OCI-LY3 (cell line): Measurements from ENCODE around the gene ACE.

Source experiments
- H2AFZ ChIP-seq: fragments of 200-600, 300-600 bp; shearing (Covaris generic); 2 replicates; pipeline ENCODE4 v1.6.0; 2014; ENCODE audit warnings: antibody characterized with exemption, low read depth, low read length
- H3K27ac ChIP-seq: fragments of 200-600, 300-600 bp; sonication (generic); 2 replicates; pipeline ENCODE4 v1.5.1; 2014; ENCODE audit warnings: mild to moderate bottlenecking, low read length, moderate library complexity, mixed read lengths
- H3K27me3 ChIP-seq: fragments of 200-600, 300-600 bp; sonication (generic); 2 replicates; pipeline ENCODE4 v1.6.1; 2014; ENCODE audit warnings: low read depth, low read length, mixed read lengths
- H3K36me3 ChIP-seq: fragments of 200-600, 300-600 bp; sonication (generic); replicated peaks from 2 replicates; pipeline ENCODE3; 2014; ENCODE audit warnings: low read depth, low read length, mixed read lengths
- H3K4me1 ChIP-seq: fragments of 300-600, 200-600 bp; sonication (generic); 2 replicates; pipeline ENCODE4 v1.6.1; 2014; ENCODE audit warnings: low read length, mixed read lengths
- H3K4me2 ChIP-seq: fragments of 200-600, 300-600 bp; sonication (generic); 2 replicates; pipeline ENCODE4 v1.6.1; 2014; ENCODE audit warnings: low read length, mixed read lengths
- H3K4me3 ChIP-seq: fragments of 300-600, 200-600 bp; sonication (generic); 2 replicates; pipeline ENCODE4 v1.5.1; 2014; ENCODE audit warnings: antibody characterized with exemption, mild to moderate bottlenecking, low read length, moderate library complexity
- H3K79me2 ChIP-seq: fragments of 300-600, 200-600 bp; shearing (Covaris generic); 2 replicates; pipeline ENCODE4 v1.6.1; 2014; ENCODE audit warnings: mild to moderate bottlenecking, low read length, mixed read lengths
- H3K9ac ChIP-seq: fragments of 300-600, 200-600 bp; shearing (Covaris generic); 2 replicates; pipeline ENCODE4 v1.6.0; 2014; ENCODE audit warnings: mild to moderate bottlenecking, low read length, moderate library complexity
- H3K9me3 ChIP-seq: fragments of 200-600, 300-600 bp; shearing (Covaris generic); 2 replicates; pipeline ENCODE4 v1.6.1; 2014; ENCODE audit warnings: low read length, mixed read lengths; ENCODE audit not compliant: insufficient read depth
- H4K20me1 ChIP-seq: fragments of 200-600, 300-600 bp; sonication (generic); 2 replicates; pipeline ENCODE4 v1.6.1; 2016; ENCODE audit warnings: low read length, mixed read lengths; ENCODE audit not compliant: insufficient read depth
- EZH2phosphoT487 ChIP-seq: fragments of 200-600 bp; shearing (Covaris generic); IDR thresholded peaks from 2 replicates; pipeline ENCODE4 v1.6.1; 2018; ENCODE audit warnings: antibody characterized with exemption, mixed run types, low read depth
- TF ChIP-seq, protein P1 (sequence below): fragments of 200-600, 300-600 bp; sonication (generic); IDR thresholded peaks from 2 replicates; pipeline ENCODE4 v1.5.1; 2014; ENCODE audit warnings: antibody characterized with exemption, low read length, low read depth

Gene ACE

DNA sequence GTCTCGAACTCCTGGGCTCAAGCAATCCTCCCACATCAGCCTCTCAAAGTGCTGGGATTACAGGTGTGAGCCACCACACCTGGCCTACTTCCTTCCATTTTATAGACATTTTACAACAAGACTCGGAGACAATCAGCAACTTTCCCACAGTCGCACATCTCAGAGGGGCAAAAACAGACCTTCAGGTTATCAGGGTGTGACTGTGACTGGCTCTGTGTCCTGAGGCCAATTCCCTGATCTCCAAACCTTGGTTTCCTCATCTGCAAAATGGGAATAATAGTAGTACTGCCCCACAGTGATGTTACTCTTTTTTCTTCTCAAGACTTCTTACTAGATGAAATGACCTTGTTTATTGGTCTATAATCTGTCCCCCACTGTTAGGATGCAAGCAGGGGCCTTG lies 35.5 kb downstream of the ACE start:
- Histone ChIP-seq H3K27ac (no peak overlapping the region), H3K4me3 (no peak overlapping the region), H3K4me2 (no peak overlapping the region), H2AFZ (no peak overlapping the region), H3K27me3 (peaks cover 17% of the 10 kb centered on the region), H3K4me1 (no peaks in the 10 kb centered on the region), H3K9me3 (no peaks in the 10 kb centered on the region), H3K79me2 (no peaks in the 10 kb centered on the region), H3K36me3 (no peaks in the 10 kb centered on the region), H3K9ac (no peak overlapping the region), H4K20me1 (no peaks in the 10 kb centered on the region)
- no peak for TF ChIP-seq EZH2phosphoT487
- TF ChIP-seq, protein P1, sequence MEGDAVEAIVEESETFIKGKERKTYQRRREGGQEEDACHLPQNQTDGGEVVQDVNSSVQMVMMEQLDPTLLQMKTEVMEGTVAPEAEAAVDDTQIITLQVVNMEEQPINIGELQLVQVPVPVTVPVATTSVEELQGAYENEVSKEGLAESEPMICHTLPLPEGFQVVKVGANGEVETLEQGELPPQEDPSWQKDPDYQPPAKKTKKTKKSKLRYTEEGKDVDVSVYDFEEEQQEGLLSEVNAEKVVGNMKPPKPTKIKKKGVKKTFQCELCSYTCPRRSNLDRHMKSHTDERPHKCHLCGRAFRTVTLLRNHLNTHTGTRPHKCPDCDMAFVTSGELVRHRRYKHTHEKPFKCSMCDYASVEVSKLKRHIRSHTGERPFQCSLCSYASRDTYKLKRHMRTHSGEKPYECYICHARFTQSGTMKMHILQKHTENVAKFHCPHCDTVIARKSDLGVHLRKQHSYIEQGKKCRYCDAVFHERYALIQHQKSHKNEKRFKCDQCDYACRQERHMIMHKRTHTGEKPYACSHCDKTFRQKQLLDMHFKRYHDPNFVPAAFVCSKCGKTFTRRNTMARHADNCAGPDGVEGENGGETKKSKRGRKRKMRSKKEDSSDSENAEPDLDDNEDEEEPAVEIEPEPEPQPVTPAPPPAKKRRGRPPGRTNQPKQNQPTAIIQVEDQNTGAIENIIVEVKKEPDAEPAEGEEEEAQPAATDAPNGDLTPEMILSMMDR: no peak

DNA sequence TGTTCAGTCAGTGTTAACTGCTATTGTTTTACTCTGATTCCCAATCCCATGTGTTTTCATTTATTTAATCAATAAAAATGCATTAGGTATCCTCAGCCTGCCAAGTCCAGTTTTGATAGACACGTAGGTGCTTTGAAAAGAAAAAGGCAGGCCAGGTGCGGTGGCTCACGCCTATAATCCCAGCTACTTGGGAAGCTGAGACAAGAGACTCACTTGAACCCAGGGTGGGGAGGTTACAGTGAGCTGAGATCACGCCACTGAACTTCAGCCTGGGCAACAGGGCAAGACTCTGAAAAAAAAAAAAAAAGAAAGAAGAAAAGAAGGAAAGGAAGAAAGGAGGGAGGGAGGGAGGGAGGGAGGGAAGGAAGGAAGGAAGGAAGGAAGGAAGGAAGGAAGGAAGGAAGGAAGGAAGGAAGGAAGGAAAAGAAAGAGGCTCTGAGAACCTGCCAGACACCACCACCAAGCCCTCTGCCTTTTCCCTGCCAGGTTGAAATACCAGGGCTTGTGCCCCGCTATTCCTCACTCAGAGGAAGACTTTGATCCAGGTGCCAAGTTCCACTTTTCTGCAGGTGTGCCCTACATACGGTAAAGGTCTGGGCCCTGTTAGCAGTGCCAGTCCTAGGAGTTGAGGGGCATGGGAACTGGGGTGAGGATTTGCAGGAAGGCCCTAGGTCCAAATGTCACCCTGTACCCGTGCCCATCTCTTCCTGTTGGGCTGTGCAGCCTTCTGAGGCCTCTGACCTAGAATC lies 36.2 kb downstream of the ACE start:
- Histone ChIP-seq H3K4me2 (no peak overlapping the region), H4K20me1 (no peaks in the 10 kb centered on the region), H3K27ac (no peak overlapping the region)

DNA sequence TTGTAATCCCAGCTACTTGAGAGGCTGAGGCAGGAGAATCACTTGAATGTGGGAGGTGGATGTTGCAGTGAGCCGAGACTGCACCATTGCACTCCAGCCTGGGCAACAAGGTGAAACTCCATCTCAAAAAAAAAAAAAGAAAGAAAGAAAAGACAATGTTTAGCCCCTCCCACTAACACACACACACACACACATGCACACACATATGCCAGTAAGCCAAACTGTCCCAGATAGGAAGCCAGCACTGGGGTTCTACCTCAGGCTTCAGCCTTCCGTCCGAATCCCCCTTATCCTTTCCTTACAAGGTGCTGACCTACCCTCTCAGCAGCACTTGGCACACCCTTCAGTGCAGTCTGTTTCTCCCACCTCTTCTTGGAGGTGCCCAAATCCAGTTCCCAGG lies 37.6 kb downstream of the ACE start:
- TF ChIP-seq EZH2phosphoT487: no peak
- TF ChIP-seq, protein P1: no peak
- no peaks in the 10 kb centered on the region for H4K20me1 ChIP-seq
- no peak overlapping the region for H3K4me2 ChIP-seq
- no peak overlapping the region for H3K9ac ChIP-seq
- no peaks in the 10 kb centered on the region for H3K4me1 ChIP-seq
- H2AFZ ChIP-seq: no peak overlapping the region
- H3K27me3 ChIP-seq: peaks cover 21% of the 10 kb centered on the region
- no peaks in the 10 kb centered on the region for H3K79me2 ChIP-seq
- no peaks in the 10 kb centered on the region for H3K9me3 ChIP-seq
- no peak overlapping the region for H3K4me3 ChIP-seq
- H3K27ac ChIP-seq: no peak overlapping the region
- H3K36me3 ChIP-seq: no peaks in the 10 kb centered on the region

More for the DNA sequence above, 36.2 kb downstream of the ACE start:
- Histone ChIP-seq H3K9ac (no peak overlapping the region), H3K4me1 (no peaks in the 10 kb centered on the region), H3K36me3 (no peaks in the 10 kb centered on the region), H3K9me3 (no peaks in the 10 kb centered on the region), H3K79me2 (no peaks in the 10 kb centered on the region), H2AFZ (no peak overlapping the region), H3K27me3 (peaks cover 21% of the 10 kb centered on the region), H3K4me3 (no peak overlapping the region)
- no peak for TF ChIP-seq EZH2phosphoT487
- TF ChIP-seq, protein P1: no peak

- no peak overlapping the region for H3K9ac ChIP-seq
- TF ChIP-seq EZH2phosphoT487: no peak
- TF ChIP-seq, protein P1: no peak
- no peaks in the 10 kb centered on the region for H3K9me3 ChIP-seq
- no peaks in the 10 kb centered on the region for H3K36me3 ChIP-seq
- no peak overlapping the region for H3K4me2 ChIP-seq
- H3K27me3 ChIP-seq: peaks cover 21% of the 10 kb centered on the region
- no peaks in the 10 kb centered on the region for H4K20me1 ChIP-seq
- H2AFZ ChIP-seq: no peak overlapping the region
- H3K79me2 ChIP-seq: no peaks in the 10 kb centered on the region
- H3K4me3 ChIP-seq: no peak overlapping the region
- H3K4me1 ChIP-seq: no peaks in the 10 kb centered on the region
- H3K27ac ChIP-seq: no peak overlapping the region
These were observed 38.1 kb downstream of the ACE start for GRCh38 chr17:63514974-63515373.
